HCT116 (cell line): Measurements from ENCODE around the gene SMIM14. TPM values are rescaled to one million over a fixed set of nuclear protein-coding genes. Genes with fewer than 3 reads are reported as not detected.

Source experiments
- ATAC-seq: fragments of 200-7000 bp; cut with Tn5 transposase; 2 replicates; pipeline ENCODE4 v1.9.1; 2020; ENCODE audit warnings: mild to moderate bottlenecking, moderate library complexity
- BruUV-seq: library from RNA; stranded (reverse); fragments of 400-500 nt; replicated peaks from 2 replicates; lab custom pipeline; 2021; lab: Mats Ljungman, UMichigan
- CTCF ChIA-PET: fragments of 300-600 bp; sonication (Branson Sonifier 250); formaldehyde crosslinking; loops from one replicate; lab custom pipeline; 2021; ENCODE audit warnings: antibody characterized with exemption; lab: Charles Lee
- POLR2A ChIA-PET: fragments of 300-600, 350-600 bp; sonication (Branson Sonifier 250); formaldehyde crosslinking; loops from one replicate; lab custom pipeline; 2021; ENCODE audit warnings: antibody characterized with exemption; lab: Charles Lee
- RAD21 ChIA-PET, 2 experiments: fragments of 300-600 bp; sonication (Branson Sonifier 250); formaldehyde crosslinking; loops; one replicate each; lab custom pipeline; 2023; ENCODE audit warnings: low total read pairs in 2 of 2; ENCODE audit not compliant: uncharacterized antibody in 2 of 2, unreplicated experiment in 2 of 2, low non-redundant PET in 1 of 2; lab: Charles Lee
- DNase-seq: peaks from one replicate; pipeline ENCODE4 v3.0.0-alpha.2; 2010; ENCODE audit warnings: low read depth, low spot score
- H2AFZ ChIP-seq: fragments of 200-600 bp; shearing (Covaris generic), sonication (generic); 2 replicates; pipeline ENCODE4 v1.6.1; 2017; ENCODE audit warnings: low read depth, mixed run types, mixed read lengths, antibody characterized with exemption, low read length; ENCODE audit not compliant: poor library complexity, severe bottlenecking
- H3K27ac ChIP-seq: 2 replicates; pipeline ENCODE4 v1.5.1; 2012; ENCODE audit warnings: low read depth, low read length
- H3K27me3 ChIP-seq: fragments of 200-600 bp; sonication (generic); 2 replicates; pipeline ENCODE4 v1.6.1; 2016; ENCODE audit warnings: mixed run types, low read length, mixed read lengths; ENCODE audit not compliant: insufficient read depth
- H3K36me3 ChIP-seq, 2 experiments: fragments of 200-500 bp in 1 of 2; fragments of 200-600 bp in 1 of 2; sonication (Bioruptor generic) in 1 of 2; sonication (generic) in 1 of 2; 2 replicates each; pipeline versions ENCODE4 v1.5.1 to v1.6.1; 2014 to 2016; ENCODE audit warnings: low read length in 2 of 2, inconsistent platforms in 1 of 2, mixed read lengths in 1 of 2, mixed run types in 1 of 2; ENCODE audit not compliant: insufficient read depth in 2 of 2, control insufficient read depth in 1 of 2
- H3K4me1 ChIP-seq, 2 experiments: fragments of 200-600 bp in 1 of 2; sonication (generic) in 1 of 2; 2 replicates each; pipeline versions ENCODE4 v1.5.1 to v1.6.1; 2012 to 2017; ENCODE audit warnings: low read length in 2 of 2, inconsistent platforms in 1 of 2, mild to moderate bottlenecking in 1 of 2, mixed read lengths in 1 of 2, mixed run types in 1 of 2, moderate library complexity in 1 of 2; ENCODE audit not compliant: insufficient read depth in 2 of 2, control insufficient read depth in 1 of 2
- H3K4me2 ChIP-seq: fragments of 200-600 bp; sonication (generic); 2 replicates; pipeline ENCODE4 v1.6.1; 2017; ENCODE audit warnings: mixed run types, low read length, mixed read lengths
- H3K4me3 ChIP-seq, 2 experiments: fragments of 200-600 bp in 1 of 2; sonication (generic) in 1 of 2; replicated peaks in 1 of 2; 2 replicates each; pipeline ENCODE4 v1.5.1; 2011 to 2016; ENCODE audit warnings: low read length in 2 of 2, control low read depth in 1 of 2, low read depth in 1 of 2, mild to moderate bottlenecking in 1 of 2, mixed read lengths in 1 of 2, mixed run types in 1 of 2
- H3K79me2 ChIP-seq: fragments of 200-600 bp; sonication (generic); 2 replicates; pipeline ENCODE4 v1.6.1; 2017; ENCODE audit warnings: mild to moderate bottlenecking, mixed run types, low read length, moderate library complexity, mixed read lengths; ENCODE audit not compliant: insufficient read depth
- H3K9ac ChIP-seq: fragments of 200-600 bp; sonication (generic); 2 replicates; pipeline ENCODE4 v1.6.1; 2016; ENCODE audit warnings: low read length, mixed read lengths
- H3K9me2 ChIP-seq: fragments of 200-600 bp; sonication (generic), shearing (Covaris generic); 2 replicates; pipeline ENCODE4 v1.6.1; 2017; ENCODE audit warnings: mixed run types, mild to moderate bottlenecking, moderate library complexity; ENCODE audit not compliant: insufficient read depth
- H3K9me3 ChIP-seq, 2 experiments: fragments of 200-500 bp in 1 of 2; fragments of 200-600 bp in 1 of 2; sonication (Bioruptor generic) in 1 of 2; sonication (generic) in 1 of 2; 2 replicates each; pipeline ENCODE4 v1.6.1; 2014 to 2017; ENCODE audit warnings: low read length in 2 of 2, mixed read lengths in 2 of 2, inconsistent platforms in 1 of 2, low read depth in 1 of 2, mild to moderate bottlenecking in 1 of 2, mixed run types in 1 of 2, moderate library complexity in 1 of 2; ENCODE audit not compliant: control insufficient read depth in 1 of 2, insufficient read depth in 1 of 2
- H4K20me1 ChIP-seq: fragments of 200-600 bp; sonication (generic), shearing (Covaris generic); 2 replicates; pipeline ENCODE4 v1.6.1; 2017; ENCODE audit warnings: mixed run types, mild to moderate bottlenecking, moderate library complexity; ENCODE audit not compliant: insufficient read depth
- CBX3 ChIP-seq: IDR thresholded peaks from 2 replicates; pipeline ENCODE4 v1.6.1; 2012; ENCODE audit warnings: low read depth
- EGR1 ChIP-seq: IDR thresholded peaks from 2 replicates; pipeline ENCODE4 v1.6.1; 2012; ENCODE audit warnings: low read depth
- EZH2phosphoT487 ChIP-seq: fragments of 200-600 bp; IDR thresholded peaks from 2 replicates; pipeline ENCODE4 v1.6.1; 2018; ENCODE audit warnings: antibody characterized with exemption, borderline replicate concordance
- FOSL1 ChIP-seq: IDR thresholded peaks from 2 replicates; pipeline ENCODE4 v1.6.1; 2012; ENCODE audit warnings: low read depth
- JUND ChIP-seq: IDR thresholded peaks from 2 replicates; pipeline ENCODE4 v1.6.1; 2012
- POLR2AphosphoS5 ChIP-seq: IDR thresholded peaks from 2 replicates; pipeline ENCODE4 v1.6.1; 2011; ENCODE audit warnings: mild to moderate bottlenecking, low read depth, low read length, moderate library complexity
- SIN3A ChIP-seq: IDR thresholded peaks from 2 replicates; pipeline ENCODE4 v1.6.1; 2012; ENCODE audit warnings: low read depth
- SRF ChIP-seq: IDR thresholded peaks from 2 replicates; pipeline ENCODE4 v1.6.1; 2012; ENCODE audit warnings: low read depth
- YY1 ChIP-seq: IDR thresholded peaks from 2 replicates; pipeline ENCODE4 v1.6.1; 2011; ENCODE audit warnings: low read length, low read depth, moderate library complexity, mild to moderate bottlenecking; ENCODE audit not compliant: insufficient replicate concordance; ENCODE audit errors: extremely low read depth
- ZFX ChIP-seq: fragments of 450-650 bp; IDR thresholded peaks from 2 replicates; pipeline ENCODE4 v1.6.1; 2017
- intact Hi-C: fragments of 100-400 bp; cut with micrococcal nuclease; formaldehyde crosslinking; loops from 2 replicates; pipeline ENCODE4 v1.10.0; 2022
- total RNA-seq: library from RNA; stranded (reverse); gene quantifications from one replicate; pipeline ENCODE4 v1.2.1, GENCODE V29; 2021; ENCODE audit not compliant: unreplicated experiment
- TF ChIP-seq, protein P1 (sequence below): IDR thresholded peaks from 2 replicates; pipeline ENCODE4 v1.6.1; 2012; ENCODE audit warnings: low read depth
- TF ChIP-seq, protein P2 (sequence below): IDR thresholded peaks from 2 replicates; pipeline ENCODE4 v1.6.1; 2012
- TF ChIP-seq, protein P3 (sequence below): IDR thresholded peaks from 2 replicates; pipeline ENCODE4 v1.6.1; 2012

Gene SMIM14
- total RNA-seq, 1 experiment from 2014 or later = 21.6 TPM

DNA sequence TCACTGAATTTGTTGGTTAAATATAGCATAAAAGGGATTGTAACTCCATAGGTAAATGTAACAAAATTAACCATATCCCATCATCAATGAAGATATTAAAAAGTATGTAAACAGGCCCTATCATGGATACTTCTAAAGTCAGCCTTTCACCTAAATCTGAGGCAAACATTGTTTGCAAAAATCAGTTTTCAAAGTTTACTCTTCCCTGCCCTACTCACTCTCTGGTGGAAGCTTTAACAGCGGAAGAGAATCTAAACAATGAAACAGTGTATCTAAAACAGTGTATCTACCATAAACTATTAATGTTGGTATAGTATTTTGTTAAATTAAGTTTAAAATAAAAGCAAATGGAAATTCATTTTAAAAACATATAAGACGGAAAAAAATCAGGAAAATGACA, 21.1 kb downstream of the SMIM14 start:
- H3K27ac ChIP-seq = no peak overlapping the region
- ChIA-PET RAD21 (no interaction called here), POLR2A (no interaction called here)

DNA sequence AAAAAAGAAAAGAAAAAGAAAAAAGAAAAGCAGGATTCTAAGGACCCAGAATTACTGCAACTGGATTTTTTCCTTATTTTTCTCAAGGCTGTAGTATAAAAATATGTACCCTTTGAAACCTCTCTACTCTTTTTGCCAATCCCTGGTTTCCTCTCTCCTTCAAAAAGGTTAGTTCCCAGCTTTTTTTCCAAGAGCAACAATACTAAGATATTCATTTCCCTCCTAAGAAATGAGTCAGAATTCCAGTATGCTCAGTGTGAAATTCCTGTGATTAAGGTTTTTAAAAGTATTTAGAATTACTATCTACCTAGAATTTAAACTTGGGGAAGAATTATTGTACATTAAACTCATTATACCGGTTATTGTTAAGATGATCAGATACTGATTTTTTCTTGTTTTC, 22.0 kb downstream of the SMIM14 start:
- H3K4me2 ChIP-seq = no peak overlapping the region
- H3K9ac ChIP-seq = no peak overlapping the region
- H3K36me3 ChIP-seq = no peaks in the 10 kb centered on the region
- ChIA-PET POLR2A (no interaction called here), RAD21 (no interaction called here), CTCF (no interaction called here)
- no peaks in the 10 kb centered on the region for H3K27me3 ChIP-seq
- H3K27ac ChIP-seq = no peak overlapping the region
- H3K79me2 ChIP-seq = no peaks in the 10 kb centered on the region
- peaks cover 20 to 28% of the 10 kb centered on the region in 2 experiments for H3K4me1 ChIP-seq
- intact Hi-C loops = no loop called here
- DNase-seq (no peak), ATAC-seq (no peak)
- H3K4me3 ChIP-seq = no peak overlapping the region
- no peak overlapping the region for H2AFZ ChIP-seq
- no peaks in the 10 kb centered on the region for H3K9me3 ChIP-seq
- no peaks in the 10 kb centered on the region for H3K9me2 ChIP-seq
- TF ChIP-seq ZFX = no peak
- TF ChIP-seq SRF = no peak
- no peak for TF ChIP-seq SIN3A
- TF ChIP-seq, protein P1, sequence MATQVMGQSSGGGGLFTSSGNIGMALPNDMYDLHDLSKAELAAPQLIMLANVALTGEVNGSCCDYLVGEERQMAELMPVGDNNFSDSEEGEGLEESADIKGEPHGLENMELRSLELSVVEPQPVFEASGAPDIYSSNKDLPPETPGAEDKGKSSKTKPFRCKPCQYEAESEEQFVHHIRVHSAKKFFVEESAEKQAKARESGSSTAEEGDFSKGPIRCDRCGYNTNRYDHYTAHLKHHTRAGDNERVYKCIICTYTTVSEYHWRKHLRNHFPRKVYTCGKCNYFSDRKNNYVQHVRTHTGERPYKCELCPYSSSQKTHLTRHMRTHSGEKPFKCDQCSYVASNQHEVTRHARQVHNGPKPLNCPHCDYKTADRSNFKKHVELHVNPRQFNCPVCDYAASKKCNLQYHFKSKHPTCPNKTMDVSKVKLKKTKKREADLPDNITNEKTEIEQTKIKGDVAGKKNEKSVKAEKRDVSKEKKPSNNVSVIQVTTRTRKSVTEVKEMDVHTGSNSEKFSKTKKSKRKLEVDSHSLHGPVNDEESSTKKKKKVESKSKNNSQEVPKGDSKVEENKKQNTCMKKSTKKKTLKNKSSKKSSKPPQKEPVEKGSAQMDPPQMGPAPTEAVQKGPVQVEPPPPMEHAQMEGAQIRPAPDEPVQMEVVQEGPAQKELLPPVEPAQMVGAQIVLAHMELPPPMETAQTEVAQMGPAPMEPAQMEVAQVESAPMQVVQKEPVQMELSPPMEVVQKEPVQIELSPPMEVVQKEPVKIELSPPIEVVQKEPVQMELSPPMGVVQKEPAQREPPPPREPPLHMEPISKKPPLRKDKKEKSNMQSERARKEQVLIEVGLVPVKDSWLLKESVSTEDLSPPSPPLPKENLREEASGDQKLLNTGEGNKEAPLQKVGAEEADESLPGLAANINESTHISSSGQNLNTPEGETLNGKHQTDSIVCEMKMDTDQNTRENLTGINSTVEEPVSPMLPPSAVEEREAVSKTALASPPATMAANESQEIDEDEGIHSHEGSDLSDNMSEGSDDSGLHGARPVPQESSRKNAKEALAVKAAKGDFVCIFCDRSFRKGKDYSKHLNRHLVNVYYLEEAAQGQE = no peak
- no peak for TF ChIP-seq FOSL1
- TF ChIP-seq EGR1 = no peak
- no peak for TF ChIP-seq JUND
- no peak for TF ChIP-seq YY1
- TF ChIP-seq EZH2phosphoT487 = no peak
- TF ChIP-seq, protein P2, sequence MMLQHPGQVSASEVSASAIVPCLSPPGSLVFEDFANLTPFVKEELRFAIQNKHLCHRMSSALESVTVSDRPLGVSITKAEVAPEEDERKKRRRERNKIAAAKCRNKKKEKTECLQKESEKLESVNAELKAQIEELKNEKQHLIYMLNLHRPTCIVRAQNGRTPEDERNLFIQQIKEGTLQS = no peak
- TF ChIP-seq POLR2AphosphoS5 = no peak
- no peak for TF ChIP-seq CBX3
- H4K20me1 ChIP-seq = no peaks in the 10 kb centered on the region
- no TSS peak for BruUV-seq

More for the DNA sequence above, 21.1 kb downstream of the SMIM14 start:
- no peaks in the 10 kb centered on the region for H3K9me3 ChIP-seq
- CTCF ChIA-PET = no interaction called here
- no peak overlapping the region for H2AFZ ChIP-seq
- TF ChIP-seq, protein P3, sequence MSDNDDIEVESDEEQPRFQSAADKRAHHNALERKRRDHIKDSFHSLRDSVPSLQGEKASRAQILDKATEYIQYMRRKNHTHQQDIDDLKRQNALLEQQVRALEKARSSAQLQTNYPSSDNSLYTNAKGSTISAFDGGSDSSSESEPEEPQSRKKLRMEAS = no peak
- TF ChIP-seq CBX3 (no peak), SIN3A (no peak)
- TF ChIP-seq, all 23 proteins: peak for 0
- Histone ChIP-seq H3K36me3 (no peaks in the 10 kb centered on the region), H3K9me2 (no peaks in the 10 kb centered on the region), H4K20me1 (no peaks in the 10 kb centered on the region), H3K4me2 (no peak overlapping the region), H3K27me3 (no peaks in the 10 kb centered on the region), H3K4me3 (no peak overlapping the region), H3K79me2 (no peaks in the 10 kb centered on the region), H3K9ac (no peak overlapping the region), H3K4me1 (peaks cover 25 to 37% of the 10 kb centered on the region in 2 experiments)
- intact Hi-C loops = no loop called here
- BruUV-seq = no TSS peak
- no peak for DNase-seq
- ATAC-seq = no peak
